ENCODE data around the gene SPTLC1. TPM values are rescaled to one million over a fixed set of nuclear protein-coding genes. Genes with fewer than 3 reads are reported as not detected.

SPTLC1 gene
- total and polyA plus RNA-seq, 2 experiments from 2014 or later = 54.8 to 100 TPM

DNA sequence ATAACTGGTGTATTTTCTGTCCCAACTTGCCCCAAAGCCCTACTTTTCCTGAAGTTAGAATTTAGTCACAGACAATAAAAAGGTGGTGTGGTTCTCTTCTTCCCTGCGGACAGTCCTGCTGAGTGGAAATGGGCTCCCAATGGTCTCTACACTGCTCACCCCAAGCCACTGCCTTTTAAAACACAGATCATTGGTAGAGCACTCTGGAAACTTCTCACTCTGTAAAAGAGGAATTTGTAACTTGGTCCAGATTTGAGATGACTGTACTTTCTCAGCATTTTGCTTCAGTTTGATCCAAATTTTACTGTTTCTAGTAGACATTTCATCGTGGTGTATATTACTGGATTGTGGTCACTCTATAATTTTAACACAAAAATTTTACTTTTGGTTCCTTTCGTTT, 84.8 kb downstream of the SPTLC1 start:
- no peaks in the 10 kb centered on the region for H3K4me1 ChIP-seq (ENCODE audit: insufficient read depth)
- no peaks in the 10 kb centered on the region for H3K79me2 ChIP-seq (replicated peaks; ENCODE audit: insufficient read depth)
- H3K27ac ChIP-seq (ENCODE audit: low read depth) = no peak overlapping the region
- H3K4me2 ChIP-seq = no peak overlapping the region
- Mint-ChIP-seq H3K4me3 (no peak overlapping the region), H3K4me1 (no peaks in the 10 kb centered on the region), H3K36me3 (ENCODE audit: low read depth) (peaks cover 33% of the 10 kb centered on the region), H3K27ac (no peak overlapping the region), H3K27me3 (ENCODE audit: insufficient read depth, low read depth, poor library complexity) (peaks cover 14% of the 10 kb centered on the region), H3K9me3 (no peaks in the 10 kb centered on the region)
- no peaks in the 10 kb centered on the region for H3F3A ChIP-seq (replicated peaks; ENCODE audit: low read depth)
- no peak overlapping the region for H2AFZ ChIP-seq
- H3K9me2 ChIP-seq (ENCODE audit: insufficient read depth) = no peaks in the 10 kb centered on the region
- H3K27me3 ChIP-seq (ENCODE audit: insufficient read depth) = no peaks in the 10 kb centered on the region
- ATAC-seq (no peak), DNase-seq (ENCODE audit: low spot score) (no peak)
- peaks cover 19% of the 10 kb centered on the region; the same call in 1 of the 2 replicates for H3K36me3 ChIP-seq (ENCODE audit: insufficient read depth)
- H3K4me3 ChIP-seq = no peak overlapping the region
- no peaks in the 10 kb centered on the region for H4K20me1 ChIP-seq (replicated peaks; ENCODE audit: insufficient read depth)
- TF ChIP-seq EZH2phosphoT487 (IDR thresholded peaks at IDR 0.05; ENCODE audit: unreplicated experiment) = no peak
- TF ChIP-seq, protein P1, sequence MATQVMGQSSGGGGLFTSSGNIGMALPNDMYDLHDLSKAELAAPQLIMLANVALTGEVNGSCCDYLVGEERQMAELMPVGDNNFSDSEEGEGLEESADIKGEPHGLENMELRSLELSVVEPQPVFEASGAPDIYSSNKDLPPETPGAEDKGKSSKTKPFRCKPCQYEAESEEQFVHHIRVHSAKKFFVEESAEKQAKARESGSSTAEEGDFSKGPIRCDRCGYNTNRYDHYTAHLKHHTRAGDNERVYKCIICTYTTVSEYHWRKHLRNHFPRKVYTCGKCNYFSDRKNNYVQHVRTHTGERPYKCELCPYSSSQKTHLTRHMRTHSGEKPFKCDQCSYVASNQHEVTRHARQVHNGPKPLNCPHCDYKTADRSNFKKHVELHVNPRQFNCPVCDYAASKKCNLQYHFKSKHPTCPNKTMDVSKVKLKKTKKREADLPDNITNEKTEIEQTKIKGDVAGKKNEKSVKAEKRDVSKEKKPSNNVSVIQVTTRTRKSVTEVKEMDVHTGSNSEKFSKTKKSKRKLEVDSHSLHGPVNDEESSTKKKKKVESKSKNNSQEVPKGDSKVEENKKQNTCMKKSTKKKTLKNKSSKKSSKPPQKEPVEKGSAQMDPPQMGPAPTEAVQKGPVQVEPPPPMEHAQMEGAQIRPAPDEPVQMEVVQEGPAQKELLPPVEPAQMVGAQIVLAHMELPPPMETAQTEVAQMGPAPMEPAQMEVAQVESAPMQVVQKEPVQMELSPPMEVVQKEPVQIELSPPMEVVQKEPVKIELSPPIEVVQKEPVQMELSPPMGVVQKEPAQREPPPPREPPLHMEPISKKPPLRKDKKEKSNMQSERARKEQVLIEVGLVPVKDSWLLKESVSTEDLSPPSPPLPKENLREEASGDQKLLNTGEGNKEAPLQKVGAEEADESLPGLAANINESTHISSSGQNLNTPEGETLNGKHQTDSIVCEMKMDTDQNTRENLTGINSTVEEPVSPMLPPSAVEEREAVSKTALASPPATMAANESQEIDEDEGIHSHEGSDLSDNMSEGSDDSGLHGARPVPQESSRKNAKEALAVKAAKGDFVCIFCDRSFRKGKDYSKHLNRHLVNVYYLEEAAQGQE (IDR thresholded peaks at IDR 0.05; ENCODE audit: unreplicated experiment) = no peak
- no peak for TF ChIP-seq EZH2 (IDR thresholded peaks at IDR 0.05; ENCODE audit: low read depth, unreplicated experiment)
- TF ChIP-seq, protein P2, sequence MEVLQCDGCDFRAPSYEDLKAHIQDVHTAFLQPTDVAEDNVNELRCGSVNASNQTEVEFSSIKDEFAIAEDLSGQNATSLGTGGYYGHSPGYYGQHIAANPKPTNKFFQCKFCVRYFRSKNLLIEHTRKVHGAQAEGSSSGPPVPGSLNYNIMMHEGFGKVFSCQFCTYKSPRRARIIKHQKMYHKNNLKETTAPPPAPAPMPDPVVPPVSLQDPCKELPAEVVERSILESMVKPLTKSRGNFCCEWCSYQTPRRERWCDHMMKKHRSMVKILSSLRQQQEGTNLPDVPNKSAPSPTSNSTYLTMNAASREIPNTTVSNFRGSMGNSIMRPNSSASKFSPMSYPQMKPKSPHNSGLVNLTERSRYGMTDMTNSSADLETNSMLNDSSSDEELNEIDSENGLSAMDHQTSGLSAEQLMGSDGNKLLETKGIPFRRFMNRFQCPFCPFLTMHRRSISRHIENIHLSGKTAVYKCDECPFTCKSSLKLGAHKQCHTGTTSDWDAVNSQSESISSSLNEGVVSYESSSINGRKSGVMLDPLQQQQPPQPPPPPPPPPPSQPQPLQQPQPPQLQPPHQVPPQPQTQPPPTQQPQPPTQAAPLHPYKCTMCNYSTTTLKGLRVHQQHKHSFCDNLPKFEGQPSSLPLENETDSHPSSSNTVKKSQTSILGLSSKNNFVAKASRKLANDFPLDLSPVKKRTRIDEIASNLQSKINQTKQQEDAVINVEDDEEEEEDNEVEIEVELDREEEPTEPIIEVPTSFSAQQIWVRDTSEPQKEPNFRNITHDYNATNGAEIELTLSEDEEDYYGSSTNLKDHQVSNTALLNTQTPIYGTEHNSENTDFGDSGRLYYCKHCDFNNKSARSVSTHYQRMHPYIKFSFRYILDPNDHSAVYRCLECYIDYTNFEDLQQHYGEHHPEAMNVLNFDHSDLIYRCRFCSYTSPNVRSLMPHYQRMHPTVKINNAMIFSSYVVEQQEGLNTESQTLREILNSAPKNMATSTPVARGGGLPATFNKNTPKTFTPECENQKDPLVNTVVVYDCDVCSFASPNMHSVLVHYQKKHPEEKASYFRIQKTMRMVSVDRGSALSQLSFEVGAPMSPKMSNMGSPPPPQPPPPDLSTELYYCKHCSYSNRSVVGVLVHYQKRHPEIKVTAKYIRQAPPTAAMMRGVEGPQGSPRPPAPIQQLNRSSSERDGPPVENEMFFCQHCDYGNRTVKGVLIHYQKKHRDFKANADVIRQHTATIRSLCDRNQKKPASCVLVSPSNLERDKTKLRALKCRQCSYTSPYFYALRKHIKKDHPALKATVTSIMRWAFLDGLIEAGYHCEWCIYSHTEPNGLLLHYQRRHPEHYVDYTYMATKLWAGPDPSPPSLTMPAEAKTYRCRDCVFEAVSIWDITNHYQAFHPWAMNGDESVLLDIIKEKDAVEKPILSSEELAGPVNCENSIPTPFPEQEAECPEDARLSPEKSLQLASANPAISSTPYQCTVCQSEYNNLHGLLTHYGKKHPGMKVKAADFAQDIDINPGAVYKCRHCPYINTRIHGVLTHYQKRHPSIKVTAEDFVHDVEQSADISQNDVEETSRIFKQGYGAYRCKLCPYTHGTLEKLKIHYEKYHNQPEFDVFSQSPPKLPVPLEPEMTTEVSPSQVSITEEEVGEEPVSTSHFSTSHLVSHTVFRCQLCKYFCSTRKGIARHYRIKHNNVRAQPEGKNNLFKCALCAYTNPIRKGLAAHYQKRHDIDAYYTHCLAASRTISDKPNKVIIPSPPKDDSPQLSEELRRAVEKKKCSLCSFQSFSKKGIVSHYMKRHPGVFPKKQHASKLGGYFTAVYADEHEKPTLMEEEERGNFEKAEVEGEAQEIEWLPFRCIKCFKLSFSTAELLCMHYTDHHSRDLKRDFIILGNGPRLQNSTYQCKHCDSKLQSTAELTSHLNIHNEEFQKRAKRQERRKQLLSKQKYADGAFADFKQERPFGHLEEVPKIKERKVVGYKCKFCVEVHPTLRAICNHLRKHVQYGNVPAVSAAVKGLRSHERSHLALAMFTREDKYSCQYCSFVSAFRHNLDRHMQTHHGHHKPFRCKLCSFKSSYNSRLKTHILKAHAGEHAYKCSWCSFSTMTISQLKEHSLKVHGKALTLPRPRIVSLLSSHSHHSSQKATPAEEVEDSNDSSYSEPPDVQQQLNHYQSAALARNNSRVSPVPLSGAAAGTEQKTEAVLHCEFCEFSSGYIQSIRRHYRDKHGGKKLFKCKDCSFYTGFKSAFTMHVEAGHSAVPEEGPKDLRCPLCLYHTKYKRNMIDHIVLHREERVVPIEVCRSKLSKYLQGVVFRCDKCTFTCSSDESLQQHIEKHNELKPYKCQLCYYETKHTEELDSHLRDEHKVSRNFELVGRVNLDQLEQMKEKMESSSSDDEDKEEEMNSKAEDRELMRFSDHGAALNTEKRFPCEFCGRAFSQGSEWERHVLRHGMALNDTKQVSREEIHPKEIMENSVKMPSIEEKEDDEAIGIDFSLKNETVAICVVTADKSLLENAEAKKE (CRISPR knock-in tag; IDR thresholded peaks at IDR 0.05) = no peak
- TF ChIP-seq ZNF331 (CRISPR knock-in tag; IDR thresholded peaks at IDR 0.05; ENCODE audit: low read depth) = no peak
- no peak for TF ChIP-seq STAT1 (IDR thresholded peaks at IDR 0.05; ENCODE audit: unreplicated experiment)
- no peak for TF ChIP-seq POLR2AphosphoS5 (IDR thresholded peaks at IDR 0.05; ENCODE audit: low read depth)
- TF ChIP-seq, protein P3, sequence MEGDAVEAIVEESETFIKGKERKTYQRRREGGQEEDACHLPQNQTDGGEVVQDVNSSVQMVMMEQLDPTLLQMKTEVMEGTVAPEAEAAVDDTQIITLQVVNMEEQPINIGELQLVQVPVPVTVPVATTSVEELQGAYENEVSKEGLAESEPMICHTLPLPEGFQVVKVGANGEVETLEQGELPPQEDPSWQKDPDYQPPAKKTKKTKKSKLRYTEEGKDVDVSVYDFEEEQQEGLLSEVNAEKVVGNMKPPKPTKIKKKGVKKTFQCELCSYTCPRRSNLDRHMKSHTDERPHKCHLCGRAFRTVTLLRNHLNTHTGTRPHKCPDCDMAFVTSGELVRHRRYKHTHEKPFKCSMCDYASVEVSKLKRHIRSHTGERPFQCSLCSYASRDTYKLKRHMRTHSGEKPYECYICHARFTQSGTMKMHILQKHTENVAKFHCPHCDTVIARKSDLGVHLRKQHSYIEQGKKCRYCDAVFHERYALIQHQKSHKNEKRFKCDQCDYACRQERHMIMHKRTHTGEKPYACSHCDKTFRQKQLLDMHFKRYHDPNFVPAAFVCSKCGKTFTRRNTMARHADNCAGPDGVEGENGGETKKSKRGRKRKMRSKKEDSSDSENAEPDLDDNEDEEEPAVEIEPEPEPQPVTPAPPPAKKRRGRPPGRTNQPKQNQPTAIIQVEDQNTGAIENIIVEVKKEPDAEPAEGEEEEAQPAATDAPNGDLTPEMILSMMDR (conservative IDR thresholded peaks at IDR 0.05; ENCODE audit: low read depth in 2 of 2) = no peak
- TF ChIP-seq JUNB (IDR thresholded peaks at IDR 0.05; ENCODE audit: unreplicated experiment) = no peak
- TF ChIP-seq, protein P4, sequence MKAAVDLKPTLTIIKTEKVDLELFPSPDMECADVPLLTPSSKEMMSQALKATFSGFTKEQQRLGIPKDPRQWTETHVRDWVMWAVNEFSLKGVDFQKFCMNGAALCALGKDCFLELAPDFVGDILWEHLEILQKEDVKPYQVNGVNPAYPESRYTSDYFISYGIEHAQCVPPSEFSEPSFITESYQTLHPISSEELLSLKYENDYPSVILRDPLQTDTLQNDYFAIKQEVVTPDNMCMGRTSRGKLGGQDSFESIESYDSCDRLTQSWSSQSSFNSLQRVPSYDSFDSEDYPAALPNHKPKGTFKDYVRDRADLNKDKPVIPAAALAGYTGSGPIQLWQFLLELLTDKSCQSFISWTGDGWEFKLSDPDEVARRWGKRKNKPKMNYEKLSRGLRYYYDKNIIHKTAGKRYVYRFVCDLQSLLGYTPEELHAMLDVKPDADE (IDR thresholded peaks at IDR 0.05) = no peak
- no peak for TF ChIP-seq ZNF114 (CRISPR knock-in tag; IDR thresholded peaks at IDR 0.05)
- TF ChIP-seq NANOG (IDR thresholded peaks at IDR 0.05; ENCODE audit: borderline replicate concordance) = no peak
- TF ChIP-seq CREB1 (CRISPR knock-in tag; IDR thresholded peaks at IDR 0.05; ENCODE audit: low read depth) = no peak
